Keratinocyte (primary cell): ENCODE measurements around the gene NMRK2. TPM values are rescaled to one million over a fixed set of nuclear protein-coding genes. Genes with fewer than 3 reads are reported as not detected.

ENCODE experiments used
- DNase-seq: peaks from one replicate; pipeline ENCODE4 v3.0.0-alpha.2; 2011; ENCODE audit warnings: low read depth, missing footprints, low spot score
- FAIRE-seq: peaks from 2 replicates; lab custom pipeline; 2011; peaks lifted over from hg19 to GRCh38; lab: Jason Lieb, UNC
- H2AFZ ChIP-seq: 2 replicates; pipeline ENCODE4 v1.6.0; 2012; ENCODE audit warnings: low read length, control low read depth, inconsistent platforms; ENCODE audit not compliant: control insufficient read depth
- H3K27ac ChIP-seq: 2 replicates; pipeline ENCODE4 v1.5.1; 2011; ENCODE audit warnings: low read length; ENCODE audit not compliant: control insufficient read depth, insufficient read depth
- H3K27me3 ChIP-seq: 3 replicates; pipeline ENCODE4 v1.6.0; 2011; ENCODE audit warnings: low read length; ENCODE audit not compliant: control insufficient read depth, insufficient read depth; ENCODE audit errors: extremely low read depth
- H3K36me3 ChIP-seq, 2 experiments: 2 replicates in 1 of 2; 3 replicates in 1 of 2; pipeline ENCODE4 v1.5.1; 2011; ENCODE audit warnings: low read length in 2 of 2, mild to moderate bottlenecking in 1 of 2; ENCODE audit not compliant: control insufficient read depth in 2 of 2, insufficient read depth in 2 of 2; ENCODE audit errors: extremely low read depth in 1 of 2
- H3K4me1 ChIP-seq: 3 replicates; pipeline ENCODE4 v1.5.1; 2011; ENCODE audit warnings: low read length; ENCODE audit not compliant: control insufficient read depth, insufficient read depth; ENCODE audit errors: extremely low read depth
- H3K4me2 ChIP-seq: 3 replicates; pipeline ENCODE4 v1.6.0; 2011; ENCODE audit warnings: low read depth, low read length; ENCODE audit not compliant: control insufficient read depth, insufficient read depth; ENCODE audit errors: extremely low read depth
- H3K4me3 ChIP-seq, 3 experiments: fragments of 200-600 bp in 1 of 3; sonication (generic) in 1 of 3; 2 replicates in 2 of 3; 3 replicates in 1 of 3; pipeline ENCODE4 v1.5.1; 2011 to 2016; ENCODE audit warnings: low read length in 3 of 3, mild to moderate bottlenecking in 3 of 3, control low read depth in 2 of 3, inconsistent platforms in 1 of 3, low read depth in 1 of 3, mixed read lengths in 1 of 3, mixed run types in 1 of 3, moderate library complexity in 1 of 3; ENCODE audit not compliant: control insufficient read depth in 2 of 3, insufficient read depth in 2 of 3; ENCODE audit errors: extremely low read depth in 1 of 3
- H3K79me2 ChIP-seq: 2 replicates; pipeline ENCODE4 v1.6.0; 2012; ENCODE audit warnings: low read length; ENCODE audit not compliant: control insufficient read depth, insufficient read depth
- H3K9ac ChIP-seq: 3 replicates; pipeline ENCODE4 v1.6.0; 2011; ENCODE audit warnings: low read length; ENCODE audit not compliant: control insufficient read depth, insufficient read depth; ENCODE audit errors: extremely low read depth
- H3K9me1 ChIP-seq: 3 replicates; pipeline ENCODE4 v1.6.0; 2011; ENCODE audit warnings: low read length; ENCODE audit not compliant: control insufficient read depth, insufficient read depth; ENCODE audit errors: extremely low read depth
- H3K9me3 ChIP-seq: 2 replicates; pipeline ENCODE4 v1.5.1; 2012; ENCODE audit warnings: low read depth, low read length; ENCODE audit not compliant: control insufficient read depth
- H4K20me1 ChIP-seq: 3 replicates; pipeline ENCODE4 v1.6.0; 2011; ENCODE audit warnings: low read length; ENCODE audit not compliant: control insufficient read depth, insufficient read depth; ENCODE audit errors: extremely low read depth
- EZH2 ChIP-seq: IDR thresholded peaks from one replicate; pipeline ENCODE4 v1.6.1; 2012; ENCODE audit warnings: inconsistent platforms, mild to moderate bottlenecking, low read length, moderate library complexity
- dilution Hi-C: fragments of 300-500 bp; cut with MboI; formaldehyde crosslinking; loops from one replicate; pipeline ENCODE4 v1.7.0; 2020; ENCODE audit warnings: low sequenced_read_pairs; ENCODE audit not compliant: extremely low pct_ligation_motif_present
- polyA plus RNA-seq, 5 experiments: library from polyadenylated mRNA; depleted of rRNA in 3 of 5; stranded (reverse) in 3 of 5; stranded (forward) in 1 of 5; unstranded in 1 of 5; fragments of >200 nt; gene quantifications; 1 replicate in 1 of 5; 2 replicates in 3 of 5; 3 replicates in 1 of 5; pipeline versions ENCODE4 v1.2.1 to v1.2.3, GENCODE V29; 2011 to 2012; ENCODE audit warnings: missing spikeins in 2 of 5, low read depth in 1 of 5, low replicate concordance in 1 of 5
- TF ChIP-seq, protein P1 (sequence below), 3 experiments: IDR thresholded peaks in 1 of 3; conservative IDR thresholded peaks in 1 of 3; optimal IDR thresholded peaks in 1 of 3; 2 replicates in 2 of 3; 3 replicates in 1 of 3; pipeline versions ENCODE3 to v1.5.1; 2011; ENCODE audit warnings: low read length in 3 of 3, mild to moderate bottlenecking in 3 of 3, moderate library complexity in 2 of 3, control low read depth in 1 of 3, inconsistent platforms in 1 of 3; ENCODE audit not compliant: insufficient read depth in 2 of 3; ENCODE audit errors: extremely low read depth in 1 of 3

Gene NMRK2
- polyA plus RNA-seq, 1 donor (not counting 4 experiments of a cell fraction or from before 2014, with no cell fraction given): not detected

DNA sequence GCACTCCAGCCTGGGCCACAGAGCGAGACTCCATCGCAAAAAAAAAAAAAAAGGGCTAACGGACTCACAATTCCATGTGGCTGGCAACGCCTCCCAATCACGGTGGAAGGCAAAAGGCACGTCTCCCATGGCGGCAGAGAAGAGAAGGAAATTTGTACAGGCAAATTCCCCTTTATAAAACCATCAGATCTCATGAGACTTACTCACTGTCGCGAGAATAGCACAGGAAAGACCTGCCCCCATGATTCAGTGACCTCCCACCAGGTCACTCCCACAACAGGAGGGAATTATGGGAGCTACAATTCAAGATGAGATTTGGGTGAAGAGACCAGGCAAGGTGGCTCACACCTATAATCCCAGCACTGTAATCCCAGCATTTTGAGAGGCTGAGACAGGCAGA, 18.7 kb upstream of the NMRK2 start:
- H3K4me1 ChIP-seq: no peaks in the 10 kb centered on the region

DNA sequence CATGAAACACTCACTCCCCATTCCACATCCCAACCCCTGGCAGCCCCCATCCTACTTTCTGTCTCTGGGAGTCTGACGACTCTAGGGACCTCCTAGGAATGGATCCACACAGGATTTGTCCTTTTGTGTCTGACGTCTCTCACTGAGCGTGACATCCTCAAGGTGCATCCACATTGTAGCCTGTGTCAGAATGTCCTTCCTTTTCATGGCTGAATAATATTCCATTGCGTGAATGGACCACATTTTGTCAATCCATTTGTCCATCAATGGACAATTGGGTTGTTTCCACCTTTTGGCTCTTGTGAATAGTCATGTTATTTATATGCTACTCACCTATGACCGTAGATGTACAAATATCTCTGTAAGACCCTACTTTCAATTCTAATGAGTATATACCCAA, 16.8 kb upstream of the NMRK2 start:
- DNase-seq (no peak), FAIRE-seq (no peak)
- H3K9me1 ChIP-seq: no peaks in the 10 kb centered on the region
- dilution Hi-C loops: no loop called here
- no peak overlapping the region for H3K4me2 ChIP-seq
- no peak overlapping the region for H3K4me3 ChIP-seq
- H3K36me3 ChIP-seq: no peaks in the 10 kb centered on the region
- H3K27ac ChIP-seq: no peak overlapping the region
- no peak for TF ChIP-seq EZH2
- TF ChIP-seq, protein P1, sequence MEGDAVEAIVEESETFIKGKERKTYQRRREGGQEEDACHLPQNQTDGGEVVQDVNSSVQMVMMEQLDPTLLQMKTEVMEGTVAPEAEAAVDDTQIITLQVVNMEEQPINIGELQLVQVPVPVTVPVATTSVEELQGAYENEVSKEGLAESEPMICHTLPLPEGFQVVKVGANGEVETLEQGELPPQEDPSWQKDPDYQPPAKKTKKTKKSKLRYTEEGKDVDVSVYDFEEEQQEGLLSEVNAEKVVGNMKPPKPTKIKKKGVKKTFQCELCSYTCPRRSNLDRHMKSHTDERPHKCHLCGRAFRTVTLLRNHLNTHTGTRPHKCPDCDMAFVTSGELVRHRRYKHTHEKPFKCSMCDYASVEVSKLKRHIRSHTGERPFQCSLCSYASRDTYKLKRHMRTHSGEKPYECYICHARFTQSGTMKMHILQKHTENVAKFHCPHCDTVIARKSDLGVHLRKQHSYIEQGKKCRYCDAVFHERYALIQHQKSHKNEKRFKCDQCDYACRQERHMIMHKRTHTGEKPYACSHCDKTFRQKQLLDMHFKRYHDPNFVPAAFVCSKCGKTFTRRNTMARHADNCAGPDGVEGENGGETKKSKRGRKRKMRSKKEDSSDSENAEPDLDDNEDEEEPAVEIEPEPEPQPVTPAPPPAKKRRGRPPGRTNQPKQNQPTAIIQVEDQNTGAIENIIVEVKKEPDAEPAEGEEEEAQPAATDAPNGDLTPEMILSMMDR (optimal IDR thresholded peaks at IDR 0.05 in 1 of 3, IDR thresholded peaks at IDR 0.05 in 1 of 3, conservative IDR thresholded peaks at IDR 0.05 in 1 of 3; ENCODE audit: extremely low read depth in 1 of 3, insufficient read depth in 2 of 3, low read length in 3 of 3): no peak
- H3K79me2 ChIP-seq: no peaks in the 10 kb centered on the region
- H3K9ac ChIP-seq: no peak overlapping the region
- no peak overlapping the region for H2AFZ ChIP-seq
- H4K20me1 ChIP-seq: no peaks in the 10 kb centered on the region
- no peaks in the 10 kb centered on the region for H3K27me3 ChIP-seq
- H3K4me1 ChIP-seq: no peaks in the 10 kb centered on the region
- peaks cover 4% of the 10 kb centered on the region for H3K9me3 ChIP-seq

More for the DNA sequence above, 18.7 kb upstream of the NMRK2 start:
- Histone ChIP-seq H2AFZ (no peak overlapping the region), H3K9me1 (no peaks in the 10 kb centered on the region), H3K9ac (no peak overlapping the region), H3K79me2 (no peaks in the 10 kb centered on the region), H3K27ac (no peak overlapping the region), H3K27me3 (no peaks in the 10 kb centered on the region), H3K4me2 (no peak overlapping the region), H3K4me3 (no peak overlapping the region), H3K36me3 (no peaks in the 10 kb centered on the region), H3K9me3 (peaks cover 5% of the 10 kb centered on the region), H4K20me1 (no peaks in the 10 kb centered on the region)
- TF ChIP-seq, protein P1 (optimal IDR thresholded peaks at IDR 0.05 in 1 of 3, IDR thresholded peaks at IDR 0.05 in 1 of 3, conservative IDR thresholded peaks at IDR 0.05 in 1 of 3; ENCODE audit: extremely low read depth in 1 of 3, insufficient read depth in 2 of 3, low read length in 3 of 3): no peak
- TF ChIP-seq EZH2: no peak
- FAIRE-seq: no peak
- dilution Hi-C loops: no loop called here
- DNase-seq: no peak
